Measurements from ENCODE around the gene RBM33. TPM values are rescaled to one million over a fixed set of nuclear protein-coding genes. Genes with fewer than 3 reads are reported as not detected.

RBM33 gene
- total RNA-seq, 2 donors from 2014 or later = 56.9 to 60.2 TPM

- no peak for TF ChIP-seq CTCF (IDR thresholded peaks at IDR 0.05)
- no peak for DNase-seq
- no peak overlapping the region for H3K4me3 ChIP-seq
- no peak overlapping the region for H3K27ac ChIP-seq
- no peak overlapping the region for H3K9ac ChIP-seq (ENCODE audit: low read depth in 2 of 2, low read length in 2 of 2)
- H3K36me3 ChIP-seq = no peaks in the 10 kb centered on the region
- intact Hi-C loops (cut with DNase I) = no loop called here
- no peaks in the 10 kb centered on the region for H3K27me3 ChIP-seq
- no peaks in the 10 kb centered on the region for H3K4me1 ChIP-seq
- no peaks in the 10 kb centered on the region for H3K9me3 ChIP-seq
Measured at GRCh38 chr7:155629171-155629570, 15.3 kb upstream of the RBM33 start.

- H3K9ac ChIP-seq (ENCODE audit: low read depth in 2 of 2, low read length in 2 of 2) = no peak overlapping the region
- DNase-seq = no peak
- no peaks in the 10 kb centered on the region for H3K4me1 ChIP-seq
- no peaks in the 10 kb centered on the region for H3K27me3 ChIP-seq
- intact Hi-C loops (cut with DNase I) = no loop called here
- H3K27ac ChIP-seq = no peak overlapping the region
- H3K36me3 ChIP-seq = no peaks in the 10 kb centered on the region
- H3K9me3 ChIP-seq = no peaks in the 10 kb centered on the region
- H3K4me3 ChIP-seq = no peak overlapping the region
- TF ChIP-seq CTCF (IDR thresholded peaks at IDR 0.05) = no peak
Measured at GRCh38 chr7:155631155-155631554, 13.3 kb upstream of the RBM33 start.

- no peak overlapping the region for H3K9ac ChIP-seq (ENCODE audit: low read depth in 2 of 2, low read length in 2 of 2)
- DNase-seq = no peak
- no peaks in the 10 kb centered on the region for H3K27me3 ChIP-seq
- no peaks in the 10 kb centered on the region for H3K36me3 ChIP-seq
- no peak for TF ChIP-seq CTCF (IDR thresholded peaks at IDR 0.05)
- H3K9me3 ChIP-seq = no peaks in the 10 kb centered on the region
- H3K4me1 ChIP-seq = no peaks in the 10 kb centered on the region
- intact Hi-C loops (cut with DNase I) = no loop called here
- no peak overlapping the region for H3K4me3 ChIP-seq
- no peak overlapping the region for H3K27ac ChIP-seq
Measured at GRCh38 chr7:155635817-155636216, 8.6 kb upstream of the RBM33 start.

- no peak for DNase-seq
- no peaks in the 10 kb centered on the region for H3K9me3 ChIP-seq
- no peak overlapping the region for H3K27ac ChIP-seq
- no peaks in the 10 kb centered on the region for H3K27me3 ChIP-seq
- TF ChIP-seq CTCF (IDR thresholded peaks at IDR 0.05) = no peak
- H3K4me3 ChIP-seq = no peak overlapping the region
- no peak overlapping the region for H3K9ac ChIP-seq (ENCODE audit: low read depth in 2 of 2, low read length in 2 of 2)
- intact Hi-C loops (cut with DNase I) = no loop called here
- H3K4me1 ChIP-seq = no peaks in the 10 kb centered on the region
- no peaks in the 10 kb centered on the region for H3K36me3 ChIP-seq
Measured at GRCh38 chr7:155637155-155637554, 7.3 kb upstream of the RBM33 start.

- no peak for DNase-seq
- intact Hi-C loops (cut with DNase I) = no loop called here
- H3K27me3 ChIP-seq = no peaks in the 10 kb centered on the region
Measured at GRCh38 chr7:155638366-155638765, 6.1 kb upstream of the RBM33 start.

More at GRCh38 chr7:155638366-155638765, 6.1 kb upstream of the RBM33 start:
- Histone ChIP-seq H3K4me1 (no peaks in the 10 kb centered on the region), H3K4me3 (no peak overlapping the region), H3K36me3 (no peaks in the 10 kb centered on the region), H3K27ac (no peak overlapping the region), H3K9ac (ENCODE audit: low read depth in 2 of 2, low read length in 2 of 2) (no peak overlapping the region), H3K9me3 (no peaks in the 10 kb centered on the region)
- no peak for TF ChIP-seq CTCF (IDR thresholded peaks at IDR 0.05)
